Loucy (cell line): Measurements from ENCODE around the gene OR12D2.

Experiments used
- CTCF ChIP-seq: fragments of 200-600 bp; sonication (generic); conservative IDR thresholded peaks from 2 replicates; pipeline ENCODE4 v1.5.1; 2014; ENCODE audit warnings: mild to moderate bottlenecking, antibody characterized with exemption, low read length
- EZH2phosphoT487 ChIP-seq: fragments of 200-600 bp; IDR thresholded peaks from 2 replicates; pipeline ENCODE4 v1.6.1; 2018; ENCODE audit warnings: antibody characterized with exemption, mild to moderate bottlenecking, moderate library complexity, borderline replicate concordance

DNA sequence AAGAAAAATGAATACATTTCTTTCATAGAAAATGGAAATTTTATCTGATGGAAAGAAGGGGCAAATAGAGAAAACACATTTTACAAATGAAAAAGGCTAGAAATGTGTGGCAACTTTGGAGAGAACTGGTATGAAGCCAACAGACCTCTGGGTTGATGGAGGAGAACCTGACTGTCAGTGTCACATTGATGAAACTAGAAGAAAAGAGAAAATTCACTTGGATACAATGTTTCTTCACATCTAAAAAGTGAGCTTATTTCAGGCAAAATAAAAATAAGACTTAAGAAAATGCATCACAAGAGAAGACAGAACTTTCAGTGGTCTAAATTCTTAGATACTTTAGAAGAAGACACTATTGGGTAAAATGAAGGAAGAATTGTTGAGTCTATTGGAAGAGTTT, at the start of gene OR12D2:
- TF ChIP-seq CTCF (no peak), EZH2phosphoT487 (no peak)
